K562 (cell line): ENCODE data around the gene LIF. TPM values are rescaled to one million over a fixed set of nuclear protein-coding genes. Genes with fewer than 3 reads are reported as not detected.

Experiments
- ATAC-seq: fragments of 200-7000 bp; cut with Tn5 transposase; 3 replicates; pipeline ENCODE4 v1.9.1; 2020; ENCODE audit warnings: moderate library complexity
- BruUV-seq: library from RNA; stranded (reverse); fragments of 400-500 nt; replicated peaks from 2 replicates; lab custom pipeline; 2021; lab: Mats Ljungman, UMichigan
- CTCF ChIA-PET: fragments of 300-600 bp; formaldehyde crosslinking; extraction: SDS; loops from one replicate; lab custom pipeline; 2021; ENCODE audit warnings: low intra/inter-chr PET ratio; lab: Yijun Ruan, JAX
- POLR2A ChIA-PET: fragments of 300-600, 350-650 bp; sonication (Branson Sonifier 250); formaldehyde crosslinking; extraction: SDS; loops from one replicate; lab custom pipeline; 2021; ENCODE audit warnings: antibody characterized with exemption, inconsistent platforms; lab: Yijun Ruan, JAX
- DNase-seq, 4 experiments: peaks; one replicate each; pipeline versions ENCODE4 v3.0.0 to v3.0.0-alpha.2; 2011 to 2018; ENCODE audit warnings: low spot score in 3 of 4, mixed read lengths in 3 of 4; ENCODE audit errors: extremely low read depth in 1 of 4
- FAIRE-seq: peaks from 2 replicates; lab custom pipeline; 2011; peaks lifted over from hg19 to GRCh38; lab: Jason Lieb, UNC
- H2AFZ ChIP-seq: 2 replicates; pipeline ENCODE4 v1.6.0; 2011; ENCODE audit warnings: low read depth, low read length, control low read depth, inconsistent platforms
- H3K27ac ChIP-seq: fragments of 200-600 bp; 3 replicates; pipeline ENCODE4 v1.8.0; 2011; ENCODE audit warnings: low read depth, mild to moderate bottlenecking, control low read depth, inconsistent platforms, low read length, moderate library complexity, mixed read lengths; ENCODE audit errors: extremely low read depth
- H3K27me3 ChIP-seq, 2 experiments: fragments of 300-600 bp in 1 of 2; 2 replicates in 1 of 2; 3 replicates in 1 of 2; pipeline versions ENCODE4 v1.6.0 to v1.8.0; 2011; ENCODE audit warnings: inconsistent platforms in 2 of 2, low read length in 2 of 2, mild to moderate bottlenecking in 1 of 2, mixed read lengths in 1 of 2, moderate library complexity in 1 of 2; ENCODE audit not compliant: control insufficient read depth in 2 of 2, insufficient read depth in 2 of 2
- H3K36me3 ChIP-seq: fragments of 300-600 bp; 3 replicates; pipeline ENCODE4 v1.8.0; 2011; ENCODE audit warnings: mild to moderate bottlenecking, low read length, inconsistent platforms; ENCODE audit not compliant: control insufficient read depth, insufficient read depth
- H3K4me1 ChIP-seq, 2 experiments: fragments of 200-600 bp in 1 of 2; replicated peaks in 1 of 2; 2 replicates in 1 of 2; 3 replicates in 1 of 2; pipeline versions ENCODE4 v1.5.1 to v1.8.0; 2011; ENCODE audit warnings: inconsistent platforms in 2 of 2, low read length in 2 of 2, mild to moderate bottlenecking in 1 of 2, mixed read lengths in 1 of 2, moderate library complexity in 1 of 2; ENCODE audit not compliant: control insufficient read depth in 2 of 2, insufficient read depth in 2 of 2
- H3K4me2 ChIP-seq: 2 replicates; pipeline ENCODE4 v1.6.1; 2011; ENCODE audit warnings: low read length, control low read depth, inconsistent platforms, mixed read lengths; ENCODE audit not compliant: insufficient read depth
- H3K4me3 ChIP-seq: fragments of 200-600 bp; sonication (generic), shearing (Covaris generic); 2 replicates; pipeline ENCODE4 v1.5.1; 2016; ENCODE audit warnings: control low read depth, inconsistent platforms
- H3K79me2 ChIP-seq: fragments of 200-600 bp; 3 replicates; pipeline ENCODE4 v1.8.0; 2011; ENCODE audit warnings: low read length, inconsistent platforms; ENCODE audit not compliant: control insufficient read depth, insufficient read depth
- H3K9ac ChIP-seq, 2 experiments: 2 replicates each; pipeline versions ENCODE4 v1.6.0 to v1.6.1; 2011; ENCODE audit warnings: low read depth in 2 of 2, low read length in 2 of 2, control low read depth in 1 of 2, inconsistent platforms in 1 of 2, mild to moderate bottlenecking in 1 of 2, mixed read lengths in 1 of 2; ENCODE audit not compliant: insufficient read depth in 1 of 2
- H3K9me1 ChIP-seq: one replicate; pipeline ENCODE4 v1.6.0; 2011; ENCODE audit warnings: inconsistent platforms, mild to moderate bottlenecking, low read length, moderate library complexity; ENCODE audit not compliant: control insufficient read depth, insufficient read depth
- H3K9me3 ChIP-seq: replicated peaks from 2 replicates; pipeline ENCODE4 v1.5.1; 2011; ENCODE audit warnings: low read depth, low read length, inconsistent platforms; ENCODE audit not compliant: control insufficient read depth, insufficient read depth
- H4K20me1 ChIP-seq: replicated peaks from 2 replicates; pipeline ENCODE4 v1.6.1; 2011; ENCODE audit warnings: low read length, inconsistent platforms, mixed read lengths; ENCODE audit not compliant: control insufficient read depth, insufficient read depth
- ARID2 ChIP-seq: fragments of 450-650 bp; IDR thresholded peaks from 2 replicates; pipeline ENCODE4 v1.6.1; 2017; ENCODE audit warnings: antibody characterized with exemption, mild to moderate bottlenecking
- ATF1 ChIP-seq, 2 experiments: fragments of 450-650 bp in 1 of 2; IDR thresholded peaks; 2 replicates each; pipeline ENCODE4 v1.6.1; 2016; ENCODE audit warnings: missing compliant biosample characterization in 1 of 2, missing genetic modification characterization in 1 of 2
- EGR1 ChIP-seq: fragments of 450-650 bp; conservative IDR thresholded peaks from 2 replicates; pipeline ENCODE4 v1.6.1; 2017; ENCODE audit warnings: mild to moderate bottlenecking
- FOS ChIP-seq: IDR thresholded peaks from 3 replicates; pipeline ENCODE4 v1.6.1; 2011; ENCODE audit not compliant: insufficient read length; ENCODE audit errors: extremely low read depth
- RAD21 ChIP-seq, 2 experiments: fragments of 250-450 bp in 1 of 2; fragments of 450-650 bp in 1 of 2; sonication (Bioruptor Pico) in 1 of 2; formaldehyde crosslinking in 1 of 2; IDR thresholded peaks in 1 of 2; conservative IDR thresholded peaks in 1 of 2; 2 replicates each; pipeline versions ENCODE4 v1.4.0 to v1.8.0; 2020 to 2022; ENCODE audit warnings: mild to moderate bottlenecking in 2 of 2, moderate library complexity in 1 of 2
- REST ChIP-seq, 2 experiments: fragments of 450-650 bp; formaldehyde crosslinking in 1 of 2; IDR thresholded peaks; 2 replicates each; pipeline versions ENCODE4 v1.4.0 to v1.6.1; 2014 to 2020; ENCODE audit warnings: mild to moderate bottlenecking in 2 of 2, borderline replicate concordance in 1 of 2, low read depth in 1 of 2
- SLC30A9 ChIP-seq: fragments of 250-450 bp; sonication (Bioruptor Pico); IDR thresholded peaks from 2 replicates; pipeline ENCODE4 v1.8.0; 2022; ENCODE audit warnings: mild to moderate bottlenecking, moderate library complexity
- STAG1 ChIP-seq: sonication (generic); formaldehyde crosslinking; IDR thresholded peaks from 2 replicates; pipeline ENCODE4 v1.5.0; 2020; ENCODE audit warnings: missing genetic modification reagents, borderline replicate concordance
- TBP ChIP-seq: optimal IDR thresholded peaks from 2 replicates; pipeline ENCODE3; 2011; ENCODE audit warnings: low read depth, low read length, improper control_type of control experiment
- USF1 ChIP-seq: sonication (generic); formaldehyde crosslinking; IDR thresholded peaks from 2 replicates; pipeline ENCODE4 v1.9.0; 2022; ENCODE audit warnings: mild to moderate bottlenecking, missing genetic modification reagents
- ZNF57 ChIP-seq: fragments of 450-650 bp; formaldehyde crosslinking; IDR thresholded peaks from 2 replicates; pipeline ENCODE4 v1.4.0; 2020; ENCODE audit warnings: mild to moderate bottlenecking, moderate library complexity
- WGBS: fragments of 100-300 bp; shearing (Covaris generic); methylation state at CpG from one replicate; pipeline ENCODE4 v1.1.6; 2016; ENCODE audit warnings: low coverage, mixed read lengths; ENCODE audit not compliant: insufficient coverage; ENCODE audit errors: missing lambda C conversion rate; 5-methylcytosine and 5-hydroxymethylcytosine counted together
- in situ Hi-C: fragments of 300-500 bp; cut with MboI; formaldehyde crosslinking; loops from 4 replicates; pipeline ENCODE4 v1.15.0; 2018; ENCODE audit warnings: inconsistent platforms, mixed read lengths
- intact Hi-C: fragments of 100-400 bp; cut with micrococcal nuclease; formaldehyde crosslinking; loops from 2 replicates; pipeline ENCODE4 v1.14.2; 2022
- polyA plus RNA-seq, 8 experiments: library from polyadenylated mRNA; depleted of rRNA in 4 of 8; stranded (reverse) in 5 of 8; unstranded in 3 of 8; fragments of >200 nt; fragmentation: Nextera tagmentation in 2 of 8; fragmentation: Illumina TruSeq in 1 of 8; extraction: Ambion mirVana in 2 of 8; extraction: Trizol in 1 of 8; gene quantifications; 2 replicates each; pipeline versions ENCODE4 v1.2.1 to v1.2.3, GENCODE V29; 2011 to 2014; ENCODE audit warnings: inconsistent platforms in 1 of 8, missing spikeins in 1 of 8
- total RNA-seq, 7 experiments: library from RNA; depleted of rRNA in 6 of 7; stranded (reverse); fragments of >200 nt in 6 of 7; fragmentation: Illumina TruSeq in 2 of 7; extraction: Trizol in 2 of 7; gene quantifications; 2 replicates each; pipeline versions ENCODE4 v1.2.1 to v1.2.3, GENCODE V29; 2011 to 2021; ENCODE audit warnings: low replicate concordance in 1 of 7

Gene LIF
- total and polyA plus RNA-seq, 9 of the 15 experiments (the other 6 are each of a cell fraction or from before 2014, with no cell fraction given): 0.05 to 0.39 (median 0.18) TPM; not detected in 3

DNA sequence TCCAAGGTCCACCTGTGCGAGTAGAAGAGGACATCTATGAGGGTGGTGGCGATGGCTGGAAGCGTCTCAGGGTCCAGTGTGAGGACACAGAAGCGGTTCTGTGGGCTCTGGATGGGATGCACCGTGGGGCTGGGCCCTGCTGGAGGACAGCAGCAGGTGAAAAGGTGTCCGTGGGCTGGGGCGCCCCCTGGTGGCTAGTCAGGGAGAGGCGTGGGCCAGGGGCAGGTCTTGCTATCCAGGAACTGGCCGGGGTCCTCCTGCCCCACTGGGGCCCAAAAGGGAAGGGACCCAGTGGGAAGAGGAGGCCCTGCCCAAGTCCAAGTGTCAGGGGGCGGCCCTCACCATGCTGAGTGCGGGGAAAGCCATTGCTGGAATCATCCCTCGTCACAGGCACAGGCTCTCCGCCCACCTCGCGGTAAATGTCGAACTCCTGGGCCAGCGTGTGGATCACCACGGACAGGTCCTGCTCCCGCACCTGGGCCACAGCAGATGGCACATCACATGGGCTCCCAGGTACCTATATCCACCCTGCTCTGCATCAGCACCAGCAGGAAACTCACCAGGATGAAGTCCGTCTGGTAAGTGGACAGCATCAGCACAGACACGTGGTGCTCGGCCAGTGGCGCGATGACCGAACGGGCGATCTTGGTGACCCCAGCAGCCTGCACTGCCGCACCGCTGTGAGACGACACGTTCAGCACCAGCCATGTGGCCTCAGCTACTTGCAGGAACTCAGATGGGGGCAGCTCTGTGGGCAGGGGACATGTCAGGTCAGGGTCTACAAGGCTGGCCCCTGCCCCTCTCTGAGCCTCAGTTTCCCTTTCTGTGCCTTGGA, 40.5 kb upstream of the LIF start:
- peaks cover 21 to 75% of the 10 kb centered on the region in 2 experiments; a peak in 4 of 5 replicates for H3K4me1 ChIP-seq
- CTCF ChIA-PET: interaction anchor here (0.7 to 2.9 kb wide), 8 partner anchors 24 to 199 kb away, joined by 3 to 31 read pairs (median 4); partner anchors contain the start of gene RNF215
- peak overlapping the region; percentile 41 to 78; a peak in 3 of 4 replicates for H3K9ac ChIP-seq
- no peaks in the 10 kb centered on the region for H3K9me1 ChIP-seq
- no peaks in the 10 kb centered on the region for H3K9me3 ChIP-seq
- ATAC-seq (peak; percentile 63), DNase-seq (peak; percentile 68 to 78 (median 74)), FAIRE-seq (no peak)
- POLR2A ChIA-PET: interaction anchor here (0.9 kb wide), 1 partner anchor 27 kb away, joined by 6 read pairs; no protein-coding TSS in a partner anchor
- intact Hi-C loops: loop anchor here (1.0 kb wide), 3 partner anchors 24 to 100 kb away; partner anchors contain the start of gene RNF215
- no peak overlapping the region for H3K4me3 ChIP-seq
- no peaks in the 10 kb centered on the region for H3K79me2 ChIP-seq
- in situ Hi-C loops: loop anchor here (10.0 kb wide), 1 partner anchor 318 kb away; the partner anchor contains the start of gene TCN2
- H4K20me1 ChIP-seq: peaks cover 6% of the 10 kb centered on the region; the same call in 1 of the 2 replicates
- peak overlapping the region; percentile 88 for H2AFZ ChIP-seq
- no peaks in the 10 kb centered on the region for H3K36me3 ChIP-seq
- peak overlapping the region; percentile 52 for H3K4me2 ChIP-seq
- H3K27me3 ChIP-seq: no peaks in the 10 kb centered on the region
- 10% methylated on average over 24 of the region's 31 CpGs for WGBS
- no peak overlapping the region for H3K27ac ChIP-seq
- no TSS peak for BruUV-seq
- TF ChIP-seq ATF1 (CRISPR knock-in tag; IDR thresholded peaks at IDR 0.05) (no peak), ATF1 (tag; IDR thresholded peaks at IDR 0.05) (0 out of 2 replicates have a peak, but pooled peaks have one; percentile 1), ZNF57 (no peak), REST (IDR thresholded peaks at IDR 0.05; ENCODE audit: borderline replicate concordance) (peak; percentile 67), REST (CRISPR knock-in tag; IDR thresholded peaks at IDR 0.05; ENCODE audit: low read depth) (no peak), TBP (peak; percentile 5), EGR1 (peak; percentile 58), USF1 (CRISPR knock-in tag) (peak; percentile 72), FOS (no peak), RAD21 (CRISPR knock-in tag; conservative IDR thresholded peaks at IDR 0.05 in 1 of 2, IDR thresholded peaks at IDR 0.05 in 1 of 2) (peak; percentile 53 to 80), STAG1 (CRISPR knock-in tag) (peak; percentile 78), ARID2 (peak; percentile 21; the same call in 1 of the 2 replicates), SLC30A9 (CRISPR knock-in tag) (no peak)
